IMR-90 (cell line): ENCODE measurements around the gene TREH. TPM values are rescaled to one million over a fixed set of nuclear protein-coding genes. Genes with fewer than 3 reads are reported as not detected.

Source experiments
- ATAC-seq: fragments of 200-7000 bp; cut with Tn5 transposase; 2 replicates; pipeline ENCODE4 v1.9.1; 2020; ENCODE audit warnings: low read depth, mild to moderate bottlenecking, moderate library complexity
- BruUV-seq: library from RNA; stranded (reverse); fragments of 400-500 nt; replicated peaks from 2 replicates; lab custom pipeline; 2021; lab: Mats Ljungman, UMichigan
- CTCF ChIA-PET: fragments of 300-600 bp; formaldehyde crosslinking; extraction: SDS; loops from one replicate; lab custom pipeline; 2021; ENCODE audit warnings: antibody characterized with exemption; lab: Yijun Ruan, JAX
- POLR2A ChIA-PET: fragments of 300-600 bp; sonication (Branson Sonifier 250); formaldehyde crosslinking; loops from one replicate; lab custom pipeline; 2022; ENCODE audit warnings: antibody characterized with exemption; ENCODE audit not compliant: unreplicated experiment; lab: Charles Lee
- DNase-seq: peaks from one replicate; pipeline ENCODE4 v3.0.0; 2013
- H2AFZ ChIP-seq: replicated peaks from 2 replicates; pipeline ENCODE3; 2013; ENCODE audit warnings: low read length, mild to moderate bottlenecking; ENCODE audit not compliant: poor library complexity
- H2AK5ac ChIP-seq: 2 replicates; pipeline ENCODE4 v1.6.1; 2013; ENCODE audit warnings: low read depth, low read length, inconsistent platforms
- H2AK9ac ChIP-seq: replicated peaks from 2 replicates; pipeline ENCODE3; 2013; ENCODE audit warnings: mild to moderate bottlenecking, low read depth, low read length, moderate library complexity; ENCODE audit not compliant: poor library complexity
- H2BK120ac ChIP-seq: 2 replicates; pipeline ENCODE4 v1.6.1; 2013; ENCODE audit warnings: low read depth, low read length, inconsistent platforms
- H2BK15ac ChIP-seq: 3 replicates; pipeline ENCODE4 v1.6.1; 2013; ENCODE audit warnings: low read depth, low read length, inconsistent platforms
- H2BK20ac ChIP-seq: 2 replicates; pipeline ENCODE4 v1.6.1; 2013; ENCODE audit warnings: low read depth, mild to moderate bottlenecking, inconsistent platforms, low read length, moderate library complexity
- H2BK5ac ChIP-seq: 2 replicates; pipeline ENCODE4 v1.6.1; 2013; ENCODE audit warnings: mild to moderate bottlenecking, low read depth, low read length, inconsistent platforms; ENCODE audit not compliant: poor library complexity, severe bottlenecking
- H3K14ac ChIP-seq: replicated peaks from 2 replicates; pipeline ENCODE4 v1.6.1; 2013; ENCODE audit warnings: low read depth, low read length, inconsistent platforms
- H3K18ac ChIP-seq: 2 replicates; pipeline ENCODE4 v1.6.1; 2013; ENCODE audit warnings: low read depth, low read length, control low read depth
- H3K23ac ChIP-seq: 2 replicates; pipeline ENCODE4 v1.6.1; 2013; ENCODE audit warnings: low read depth, low read length, inconsistent platforms
- H3K27ac ChIP-seq: 2 replicates; pipeline ENCODE4 v1.5.1; 2013; ENCODE audit warnings: mild to moderate bottlenecking, control low read depth, low read length; ENCODE audit not compliant: insufficient read depth
- H3K27me3 ChIP-seq: 2 replicates; pipeline ENCODE4 v1.6.1; 2013; ENCODE audit warnings: low read length; ENCODE audit not compliant: control insufficient read depth, insufficient read depth
- H3K36me3 ChIP-seq: 2 replicates; pipeline ENCODE4 v1.6.1; 2013; ENCODE audit warnings: low read length, mixed read lengths; ENCODE audit not compliant: control insufficient read depth, insufficient read depth
- H3K4ac ChIP-seq: 2 replicates; pipeline ENCODE4 v1.6.1; 2013; ENCODE audit warnings: low read depth, low read length, inconsistent platforms
- H3K4me1 ChIP-seq: 2 replicates; pipeline ENCODE4 v1.6.1; 2013; ENCODE audit warnings: low read length, mixed read lengths; ENCODE audit not compliant: control insufficient read depth, insufficient read depth
- H3K4me2 ChIP-seq: 2 replicates; pipeline ENCODE4 v1.6.1; 2013; ENCODE audit warnings: low read depth, mild to moderate bottlenecking, control low read depth, low read length, moderate library complexity
- H3K4me3 ChIP-seq: 2 replicates; pipeline ENCODE4 v1.5.1; 2013; ENCODE audit warnings: low read depth, mild to moderate bottlenecking, control low read depth, low read length, moderate library complexity; ENCODE audit not compliant: insufficient read depth
- H3K56ac ChIP-seq: 2 replicates; pipeline ENCODE4 v1.6.1; 2013; ENCODE audit warnings: low read length, inconsistent platforms; ENCODE audit not compliant: insufficient read depth; ENCODE audit errors: extremely low read depth
- H3K79me1 ChIP-seq, 2 experiments: 2 replicates each; pipeline ENCODE4 v1.6.1; 2013; ENCODE audit warnings: low read length in 2 of 2, inconsistent platforms in 1 of 2, low read depth in 1 of 2
- H3K9ac ChIP-seq: 2 replicates; pipeline ENCODE4 v1.6.1; 2013; ENCODE audit warnings: low read depth, low read length, control low read depth
- H3K9me1 ChIP-seq: 2 replicates; pipeline ENCODE4 v1.6.1; 2013; ENCODE audit warnings: low read length, inconsistent platforms; ENCODE audit not compliant: insufficient read depth
- H3K9me3 ChIP-seq: 2 replicates; pipeline ENCODE4 v1.6.1; 2013; ENCODE audit warnings: low read length; ENCODE audit not compliant: control insufficient read depth, insufficient read depth
- H4K20me1 ChIP-seq: 2 replicates; pipeline ENCODE4 v1.6.1; 2013; ENCODE audit warnings: low read length, inconsistent platforms; ENCODE audit not compliant: insufficient read depth
- H4K5ac ChIP-seq: 2 replicates; pipeline ENCODE4 v1.6.1; 2013; ENCODE audit warnings: mild to moderate bottlenecking, low read depth, low read length, control low read depth
- H4K8ac ChIP-seq, 2 experiments: 2 replicates each; pipeline ENCODE4 v1.6.1; 2013; ENCODE audit warnings: low read depth in 2 of 2, low read length in 2 of 2, control low read depth in 1 of 2, inconsistent platforms in 1 of 2
- H4K91ac ChIP-seq: 2 replicates; pipeline ENCODE4 v1.6.1; 2013; ENCODE audit warnings: low read depth, low read length, inconsistent platforms; ENCODE audit not compliant: insufficient read depth
- BHLHE40 ChIP-seq: fragments of 150-350 bp; IDR thresholded peaks from 2 replicates; pipeline ENCODE4 v1.6.1; 2016; ENCODE audit warnings: mild to moderate bottlenecking, low read depth, low read length
- CEBPB ChIP-seq: IDR thresholded peaks from 2 replicates; pipeline ENCODE4 v1.6.1; 2012; ENCODE audit warnings: low read depth, low read length, improper control_type of control experiment
- CHD1 ChIP-seq: IDR thresholded peaks from 2 replicates; pipeline ENCODE4 v1.6.1; 2012; ENCODE audit warnings: low read depth, low read length, improper control_type of control experiment
- FOS ChIP-seq: fragments of 150-350 bp; IDR thresholded peaks from 2 replicates; pipeline ENCODE4 v1.6.1; 2016; ENCODE audit warnings: low read depth, low read length
- MAFK ChIP-seq: IDR thresholded peaks from 2 replicates; pipeline ENCODE4 v1.6.1; 2012; ENCODE audit warnings: low read depth, low read length, improper control_type of control experiment
- MAZ ChIP-seq: IDR thresholded peaks from 2 replicates; pipeline ENCODE4 v1.6.1; 2012; ENCODE audit warnings: low read depth, mild to moderate bottlenecking, low read length, improper control_type of control experiment, moderate library complexity, borderline replicate concordance
- MXI1 ChIP-seq: IDR thresholded peaks from 2 replicates; pipeline ENCODE4 v1.6.1; 2012; ENCODE audit warnings: low read depth, mild to moderate bottlenecking, low read length, moderate library complexity, borderline replicate concordance
- NFE2L2 ChIP-seq: fragments of 150-350 bp; IDR thresholded peaks from 2 replicates; pipeline ENCODE4 v1.6.1; 2016; ENCODE audit warnings: low read depth, mild to moderate bottlenecking, low read length
- POLR2A ChIP-seq: IDR thresholded peaks from 2 replicates; pipeline ENCODE4 v1.6.1; 2012; ENCODE audit warnings: mild to moderate bottlenecking, low read depth, low read length
- RAD21 ChIP-seq: IDR thresholded peaks from 2 replicates; pipeline ENCODE4 v1.6.1; 2012; ENCODE audit warnings: low read length, improper control_type of control experiment
- RCOR1 ChIP-seq: IDR thresholded peaks from 2 replicates; pipeline ENCODE4 v1.6.1; 2012; ENCODE audit warnings: mild to moderate bottlenecking, low read length, improper control_type of control experiment; ENCODE audit not compliant: insufficient replicate concordance
- RFX5 ChIP-seq: IDR thresholded peaks from 2 replicates; pipeline ENCODE4 v1.8.0; 2012; ENCODE audit warnings: low read depth, mild to moderate bottlenecking, low read length, moderate library complexity
- SMC3 ChIP-seq: fragments of 150-350 bp; IDR thresholded peaks from 2 replicates; pipeline ENCODE4 v1.6.1; 2016; ENCODE audit warnings: low read depth, mild to moderate bottlenecking, antibody characterized with exemption, low read length, moderate library complexity
- WGBS, 2 experiments: methylation state at CpG; one replicate each; pipeline versions ENCODE4 v1.1.5 to v1.1.7; 2013; ENCODE audit warnings: missing lambda C conversion rate in 2 of 2; ENCODE audit not compliant: insufficient read length in 1 of 2; ENCODE audit errors: extremely low coverage in 2 of 2; 5-methylcytosine and 5-hydroxymethylcytosine counted together
- dilution Hi-C: fragments of 300-500 bp; cut with HindIII; formaldehyde crosslinking; loops from one replicate; pipeline ENCODE4 v1.14.3; 2018; ENCODE audit warnings: low sequenced_read_pairs; ENCODE audit not compliant: unreplicated experiment
- in situ Hi-C: fragments of 300-500 bp; cut with MboI; formaldehyde crosslinking; loops from 3 replicates; pipeline ENCODE4 v1.14.3; 2019; ENCODE audit warnings: low sequenced_read_pairs, inconsistent platforms, mixed read lengths
- intact Hi-C: fragments of 100-400 bp; cut with micrococcal nuclease; formaldehyde crosslinking; loops from 2 replicates; pipeline ENCODE4 v1.10.0; 2022
- polyA plus RNA-seq, 3 experiments: library from polyadenylated mRNA; depleted of rRNA; stranded (reverse); fragments of >200 nt; gene quantifications; 2 replicates each; pipeline ENCODE4 v1.2.3, GENCODE V29; 2012; ENCODE audit warnings: low replicate concordance in 1 of 3
- total RNA-seq: library from RNA; depleted of rRNA; stranded (reverse); fragments of >200 nt; gene quantifications from 2 replicates; pipeline ENCODE4 v1.2.3, GENCODE V29; 2012
- TF ChIP-seq, protein P1 (sequence below): fragments of 150-350 bp; IDR thresholded peaks from 2 replicates; pipeline ENCODE4 v1.6.1; 2017; ENCODE audit warnings: mild to moderate bottlenecking, antibody characterized with exemption, low read length, low read depth
- TF ChIP-seq, protein P2 (sequence below): fragments of 150-350 bp; IDR thresholded peaks from 2 replicates; pipeline ENCODE4 v1.6.1; 2016; ENCODE audit warnings: low read depth, mild to moderate bottlenecking, low read length, moderate library complexity, borderline replicate concordance
- TF ChIP-seq, protein P3 (sequence below): conservative IDR thresholded peaks from 2 replicates; pipeline ENCODE4 v1.5.1; 2012; ENCODE audit warnings: mild to moderate bottlenecking, low read depth, low read length, improper control_type of control experiment

The TREH gene
- total and polyA plus RNA-seq, 2 of the 4 experiments (the other 2 are of a cell fraction), result not detected

DNA sequence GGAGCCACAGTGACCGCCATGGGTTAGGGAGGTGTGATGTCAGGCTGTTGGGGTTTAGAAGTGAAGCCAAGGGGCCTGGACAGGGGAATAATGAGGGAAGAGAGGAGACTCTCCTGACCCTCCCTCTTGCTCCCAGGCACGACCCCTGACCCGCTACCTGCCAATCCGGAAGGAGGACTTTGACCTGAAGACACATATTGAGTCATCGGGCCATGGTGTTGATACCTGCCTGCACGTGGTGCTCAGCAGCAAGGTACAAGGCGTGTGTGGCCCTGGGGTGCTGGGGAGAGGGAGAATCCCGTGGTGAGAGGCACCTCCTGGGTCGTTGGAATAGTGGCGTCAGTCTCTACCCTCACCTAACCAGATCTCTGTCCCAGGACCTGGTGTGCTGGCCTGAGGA is 29.5 kb downstream of the TREH start:
- Histone ChIP-seq H3K4ac (no peak overlapping the region), H3K56ac (no peak overlapping the region), H2AK5ac (no peak overlapping the region), H2BK20ac (no peak overlapping the region), H3K9me3 (no peaks in the 10 kb centered on the region), H3K4me3 (no peak overlapping the region), H4K8ac (no peak overlapping the region), H2AFZ (no peak overlapping the region), H2BK5ac (no peak overlapping the region), H3K79me1 (peaks cover 36 to 62% of the 10 kb centered on the region in 2 experiments), H2AK9ac (no peak overlapping the region), H3K36me3 (peaks cover 74% of the 10 kb centered on the region), H3K9me1 (no peaks in the 10 kb centered on the region), H3K4me2 (no peak overlapping the region), H4K91ac (no peak overlapping the region), H3K27me3 (no peaks in the 10 kb centered on the region), H2BK15ac (no peak overlapping the region), H3K14ac (no peak overlapping the region), H3K4me1 (0 out of 2 replicates have a peak, but pooled peaks cover 1% of the 10 kb centered on the region), H3K23ac (no peak overlapping the region), H2BK120ac (no peak overlapping the region), H3K9ac (no peak overlapping the region), H3K27ac (no peak overlapping the region), H4K20me1 (peaks cover 24% of the 10 kb centered on the region), H4K5ac (no peak overlapping the region), H3K18ac (no peak overlapping the region)
- intact Hi-C loops (no loop called here), in situ Hi-C loops (no loop called here), dilution Hi-C loops (no loop called here)
- no peak for TF ChIP-seq RFX5
- no peak for TF ChIP-seq MAZ
- no peak for TF ChIP-seq CEBPB
- TF ChIP-seq MXI1, result no peak
- TF ChIP-seq, protein P1, sequence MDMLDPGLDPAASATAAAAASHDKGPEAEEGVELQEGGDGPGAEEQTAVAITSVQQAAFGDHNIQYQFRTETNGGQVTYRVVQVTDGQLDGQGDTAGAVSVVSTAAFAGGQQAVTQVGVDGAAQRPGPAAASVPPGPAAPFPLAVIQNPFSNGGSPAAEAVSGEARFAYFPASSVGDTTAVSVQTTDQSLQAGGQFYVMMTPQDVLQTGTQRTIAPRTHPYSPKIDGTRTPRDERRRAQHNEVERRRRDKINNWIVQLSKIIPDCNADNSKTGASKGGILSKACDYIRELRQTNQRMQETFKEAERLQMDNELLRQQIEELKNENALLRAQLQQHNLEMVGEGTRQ, result no peak
- TF ChIP-seq BHLHE40, result no peak
- TF ChIP-seq FOS, result no peak
- TF ChIP-seq NFE2L2, result no peak
- TF ChIP-seq CHD1, result no peak
- TF ChIP-seq RCOR1, result no peak
- TF ChIP-seq, protein P2, sequence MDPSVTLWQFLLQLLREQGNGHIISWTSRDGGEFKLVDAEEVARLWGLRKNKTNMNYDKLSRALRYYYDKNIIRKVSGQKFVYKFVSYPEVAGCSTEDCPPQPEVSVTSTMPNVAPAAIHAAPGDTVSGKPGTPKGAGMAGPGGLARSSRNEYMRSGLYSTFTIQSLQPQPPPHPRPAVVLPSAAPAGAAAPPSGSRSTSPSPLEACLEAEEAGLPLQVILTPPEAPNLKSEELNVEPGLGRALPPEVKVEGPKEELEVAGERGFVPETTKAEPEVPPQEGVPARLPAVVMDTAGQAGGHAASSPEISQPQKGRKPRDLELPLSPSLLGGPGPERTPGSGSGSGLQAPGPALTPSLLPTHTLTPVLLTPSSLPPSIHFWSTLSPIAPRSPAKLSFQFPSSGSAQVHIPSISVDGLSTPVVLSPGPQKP, result no peak
- TF ChIP-seq, protein P3, sequence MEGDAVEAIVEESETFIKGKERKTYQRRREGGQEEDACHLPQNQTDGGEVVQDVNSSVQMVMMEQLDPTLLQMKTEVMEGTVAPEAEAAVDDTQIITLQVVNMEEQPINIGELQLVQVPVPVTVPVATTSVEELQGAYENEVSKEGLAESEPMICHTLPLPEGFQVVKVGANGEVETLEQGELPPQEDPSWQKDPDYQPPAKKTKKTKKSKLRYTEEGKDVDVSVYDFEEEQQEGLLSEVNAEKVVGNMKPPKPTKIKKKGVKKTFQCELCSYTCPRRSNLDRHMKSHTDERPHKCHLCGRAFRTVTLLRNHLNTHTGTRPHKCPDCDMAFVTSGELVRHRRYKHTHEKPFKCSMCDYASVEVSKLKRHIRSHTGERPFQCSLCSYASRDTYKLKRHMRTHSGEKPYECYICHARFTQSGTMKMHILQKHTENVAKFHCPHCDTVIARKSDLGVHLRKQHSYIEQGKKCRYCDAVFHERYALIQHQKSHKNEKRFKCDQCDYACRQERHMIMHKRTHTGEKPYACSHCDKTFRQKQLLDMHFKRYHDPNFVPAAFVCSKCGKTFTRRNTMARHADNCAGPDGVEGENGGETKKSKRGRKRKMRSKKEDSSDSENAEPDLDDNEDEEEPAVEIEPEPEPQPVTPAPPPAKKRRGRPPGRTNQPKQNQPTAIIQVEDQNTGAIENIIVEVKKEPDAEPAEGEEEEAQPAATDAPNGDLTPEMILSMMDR, result no peak
- no peak for TF ChIP-seq POLR2A
- no peak for TF ChIP-seq RAD21
- no peak for TF ChIP-seq MAFK
- no peak for TF ChIP-seq SMC3
- ChIA-PET POLR2A (no interaction called here), CTCF (no interaction called here)
- DNase-seq, result no peak
- BruUV-seq, result no TSS peak
- no peak for ATAC-seq
- WGBS, 2 experiments, result 80% methylated on average over 1 of the region's 10 CpGs; no CpG with 5 or more reads in 1 of the 2 experiments
